Measurements from ENCODE around the gene MYO1E.
A peak's percentile ranks its signal among the peaks of the same experiment; 100 is the strongest.
"Not testable (repeated sequence)": the region's sequence is repeated elsewhere in the genome, so short reads cannot be mapped to it uniquely, and the experiment has no call there.

Gene MYO1E

GRCh38 chr15:59165726-59166125, 206.9 kb downstream of the MYO1E start:
- Histone ChIP-seq H3K4me2 (ENCODE audit: low read depth, low read length, poor library complexity, severe bottlenecking) (no peak overlapping the region), H3F3A (ENCODE audit: insufficient read depth) (peaks cover 36% of the 10 kb centered on the region), H3K36me3 (ENCODE audit: low read length) (peaks cover 62% of the 10 kb centered on the region), H3K27me3 (ENCODE audit: low read length) (no peaks in the 10 kb centered on the region), H2AFZ (ENCODE audit: low read depth, low read length, severe bottlenecking) (no peak overlapping the region), H4K20me1 (ENCODE audit: low read depth, low read length) (no peaks in the 10 kb centered on the region; the same call in 1 of the 2 replicates), H3K27ac (ENCODE audit: low read depth, low read length) (peak overlapping the region; percentile 3; the same call in 1 of the 2 replicates), H3K79me2 (ENCODE audit: insufficient read depth, low read length) (no peaks in the 10 kb centered on the region), H3K4me3 (ENCODE audit: insufficient read depth, low read length, poor library complexity, severe bottlenecking) (no peak overlapping the region), H3K9me3 (ENCODE audit: insufficient read depth, low read length) (no peaks in the 10 kb centered on the region), H3K9me2 (replicated peaks; ENCODE audit: insufficient read depth, low read length) (no peaks in the 10 kb centered on the region), H3K9ac (ENCODE audit: low read length) (no peak overlapping the region)
- TF ChIP-seq EZH2phosphoT487 (conservative IDR thresholded peaks at IDR 0.05; ENCODE audit: low read length) (no peak), CTCF (IDR thresholded peaks at IDR 0.05; ENCODE audit: insufficient read depth, low read length, poor library complexity, severe bottlenecking) (no peak)

GRCh38 chr15:59162080-59162479, 210.6 kb downstream of the MYO1E start:
- not testable (repeated sequence) for H3K4me2 ChIP-seq (ENCODE audit: low read depth, low read length, poor library complexity, severe bottlenecking); H4K20me1 ChIP-seq (ENCODE audit: low read depth, low read length); H3K27ac ChIP-seq (ENCODE audit: low read depth, low read length); H3K27me3 ChIP-seq (ENCODE audit: low read length); H3K4me3 ChIP-seq (ENCODE audit: insufficient read depth, low read length, poor library complexity, severe bottlenecking); H3K9ac ChIP-seq (ENCODE audit: low read length); H3K9me3 ChIP-seq (ENCODE audit: insufficient read depth, low read length); H3K9me2 ChIP-seq (replicated peaks; ENCODE audit: insufficient read depth, low read length); H3K79me2 ChIP-seq (ENCODE audit: insufficient read depth, low read length); H2AFZ ChIP-seq (ENCODE audit: low read depth, low read length, severe bottlenecking)
- peaks cover 62% of the 10 kb centered on the region for H3K36me3 ChIP-seq (ENCODE audit: low read length)
- H3F3A ChIP-seq (ENCODE audit: insufficient read depth), result peaks cover 31% of the 10 kb centered on the region

GRCh38 chr15:59160880-59161593, 211.6 kb downstream of the MYO1E start:
- Histone ChIP-seq H3K9me3 (ENCODE audit: insufficient read depth, low read length) (no peaks in the 10 kb centered on the region), H3K27me3 (ENCODE audit: low read length) (no peaks in the 10 kb centered on the region), H3K36me3 (ENCODE audit: low read length) (peaks cover 65% of the 10 kb centered on the region), H3K9me2 (replicated peaks; ENCODE audit: insufficient read depth, low read length) (no peaks in the 10 kb centered on the region), H3K9ac (ENCODE audit: low read length) (no peak overlapping the region), H3F3A (ENCODE audit: insufficient read depth) (peaks cover 35% of the 10 kb centered on the region; the same call in 1 of the 2 replicates), H3K4me3 (ENCODE audit: insufficient read depth, low read length, poor library complexity, severe bottlenecking) (no peak overlapping the region), H3K79me2 (ENCODE audit: insufficient read depth, low read length) (no peaks in the 10 kb centered on the region; the same call in 1 of the 2 replicates), H2AFZ (ENCODE audit: low read depth, low read length, severe bottlenecking) (no peak overlapping the region), H3K4me2 (ENCODE audit: low read depth, low read length, poor library complexity, severe bottlenecking) (no peak overlapping the region), H4K20me1 (ENCODE audit: low read depth, low read length) (no peaks in the 10 kb centered on the region; the same call in 1 of the 2 replicates), H3K27ac (ENCODE audit: low read depth, low read length) (no peak overlapping the region)
- TF ChIP-seq CTCF (IDR thresholded peaks at IDR 0.05; ENCODE audit: insufficient read depth, low read length, poor library complexity, severe bottlenecking) (no peak), EZH2phosphoT487 (conservative IDR thresholded peaks at IDR 0.05; ENCODE audit: low read length) (no peak)

DNA sequence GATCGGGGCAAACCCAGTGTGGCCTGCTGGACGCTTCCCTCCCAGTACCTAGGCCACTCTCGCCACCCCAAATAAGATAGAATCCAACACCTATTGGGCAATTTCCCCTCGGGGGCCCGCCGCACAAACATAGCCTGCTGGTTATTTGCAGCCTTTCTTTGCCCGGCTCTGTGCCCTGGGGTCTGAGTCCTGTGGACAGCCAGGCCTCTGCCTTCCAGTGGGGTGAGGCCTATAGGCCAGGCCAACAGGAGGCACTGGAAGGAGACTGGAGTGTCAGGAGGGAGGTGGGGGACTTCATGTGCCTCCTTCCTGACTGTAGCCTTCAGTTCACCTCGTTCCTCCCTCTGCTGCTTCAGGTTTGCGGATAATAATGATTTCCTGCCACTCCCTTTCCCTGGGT, 213.5 kb downstream of the MYO1E start:
- H3F3A ChIP-seq (ENCODE audit: insufficient read depth), result peaks cover 26% of the 10 kb centered on the region; the same call in 1 of the 2 replicates
- no peaks in the 10 kb centered on the region for H3K27me3 ChIP-seq (ENCODE audit: low read length)
- no peak overlapping the region for H3K9ac ChIP-seq (ENCODE audit: low read length)
- H3K9me2 ChIP-seq (replicated peaks; ENCODE audit: insufficient read depth, low read length), result no peaks in the 10 kb centered on the region
- H3K36me3 ChIP-seq (ENCODE audit: low read length), result peaks cover 61% of the 10 kb centered on the region
- no peaks in the 10 kb centered on the region for H3K9me3 ChIP-seq (ENCODE audit: insufficient read depth, low read length)
- H3K4me3 ChIP-seq (ENCODE audit: insufficient read depth, low read length, poor library complexity, severe bottlenecking), result no peak overlapping the region
- no peaks in the 10 kb centered on the region; the same call in 1 of the 2 replicates for H4K20me1 ChIP-seq (ENCODE audit: low read depth, low read length)
- TF ChIP-seq EZH2phosphoT487 (conservative IDR thresholded peaks at IDR 0.05; ENCODE audit: low read length), result no peak
- no peak overlapping the region for H3K4me2 ChIP-seq (ENCODE audit: low read depth, low read length, poor library complexity, severe bottlenecking)
- no peak overlapping the region for H2AFZ ChIP-seq (ENCODE audit: low read depth, low read length, severe bottlenecking)
- H3K27ac ChIP-seq (ENCODE audit: low read depth, low read length), result no peak overlapping the region
- H3K79me2 ChIP-seq (ENCODE audit: insufficient read depth, low read length), result no peaks in the 10 kb centered on the region; the same call in 1 of the 2 replicates
